ELF-1 (cell line): ENCODE measurements around the gene NPW.
"Not testable (repeated sequence)": the region's sequence is repeated elsewhere in the genome, so short reads cannot be mapped to it uniquely, and the experiment has no call there.

ENCODE experiments used
- DNase-seq: peaks from one replicate; pipeline ENCODE4 v3.0.0-alpha.2; 2016; ENCODE audit warnings: low read depth, low spot score

NPW gene

GRCh38 chr16:2023092-2024031 lies 3.8 kb downstream of the NPW start:
- DNase-seq, result peak; percentile 96

- DNase-seq, result no peak
These were observed 4.4 kb downstream of the NPW start for GRCh38 chr16:2024032-2024420.

- DNase-seq, result no peak
These were observed 5.7 kb downstream of the NPW start for GRCh38 chr16:2025251-2025650.

DNA sequence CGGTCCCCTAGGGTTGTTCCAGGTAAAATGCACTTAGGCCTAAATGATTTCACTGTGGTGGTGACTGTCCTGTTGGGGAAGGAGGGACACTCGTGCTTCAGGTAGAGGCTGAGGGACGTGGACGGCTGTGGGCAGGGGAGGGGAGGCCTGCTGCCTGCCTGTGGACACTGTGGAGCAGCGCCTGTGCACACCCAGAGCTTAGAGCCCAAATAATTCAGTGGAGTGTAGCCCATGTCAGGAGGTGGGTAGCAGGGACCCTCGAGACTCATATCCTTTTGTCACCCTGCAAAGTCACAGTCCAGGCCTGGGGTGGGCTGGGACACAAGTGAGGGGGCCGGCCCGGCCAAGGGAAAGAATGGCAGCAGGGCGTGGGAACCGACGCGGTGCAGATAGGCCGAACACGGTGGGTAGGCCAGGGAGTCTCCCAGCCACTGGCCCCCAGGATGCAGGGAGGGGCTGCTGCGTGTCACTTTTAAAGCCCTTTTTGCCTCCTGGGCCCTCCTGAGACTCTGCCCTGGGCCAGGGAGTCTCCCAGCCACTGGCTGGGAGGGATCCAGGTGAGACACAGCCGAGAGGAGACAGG lies 6.4 kb downstream of the NPW start:
- no peak for DNase-seq

DNA sequence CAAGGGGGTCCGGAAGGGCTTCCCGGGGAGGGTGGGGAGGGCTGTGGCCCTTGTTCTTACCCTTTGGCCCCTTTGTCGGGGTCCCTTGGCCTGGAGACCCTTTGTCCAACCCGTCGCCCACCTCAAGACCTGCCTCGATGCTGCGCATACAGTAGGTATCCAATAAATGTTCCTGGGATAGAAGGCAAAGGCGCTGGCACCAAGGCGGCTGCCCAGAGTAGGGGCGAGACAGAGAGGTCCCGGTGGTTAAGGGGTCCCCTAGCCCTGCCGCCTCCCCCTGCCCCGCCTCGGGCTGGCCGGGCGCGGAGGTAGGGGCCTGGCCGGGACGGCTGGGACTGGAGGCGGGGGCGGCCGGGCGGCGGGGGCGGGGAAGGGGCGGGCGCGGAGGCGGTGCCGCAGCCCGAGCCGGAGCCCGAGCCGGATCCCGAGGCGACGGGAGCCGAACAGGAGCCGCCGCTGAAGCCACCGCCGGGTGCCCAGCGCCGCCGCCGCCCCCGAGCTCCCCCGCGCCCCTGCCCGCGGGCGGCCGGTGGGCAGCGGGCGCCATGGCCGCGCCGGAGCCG lies 7.0 kb downstream of the NPW start, which contains the start of gene NHERF2:
Gene NHERF2, plus strand, starts transcription at position 442 of the 563 bp plus-strand sequence. Its CDS starts 104 bp downstream, at position 546.
- no peak for DNase-seq

DNA sequence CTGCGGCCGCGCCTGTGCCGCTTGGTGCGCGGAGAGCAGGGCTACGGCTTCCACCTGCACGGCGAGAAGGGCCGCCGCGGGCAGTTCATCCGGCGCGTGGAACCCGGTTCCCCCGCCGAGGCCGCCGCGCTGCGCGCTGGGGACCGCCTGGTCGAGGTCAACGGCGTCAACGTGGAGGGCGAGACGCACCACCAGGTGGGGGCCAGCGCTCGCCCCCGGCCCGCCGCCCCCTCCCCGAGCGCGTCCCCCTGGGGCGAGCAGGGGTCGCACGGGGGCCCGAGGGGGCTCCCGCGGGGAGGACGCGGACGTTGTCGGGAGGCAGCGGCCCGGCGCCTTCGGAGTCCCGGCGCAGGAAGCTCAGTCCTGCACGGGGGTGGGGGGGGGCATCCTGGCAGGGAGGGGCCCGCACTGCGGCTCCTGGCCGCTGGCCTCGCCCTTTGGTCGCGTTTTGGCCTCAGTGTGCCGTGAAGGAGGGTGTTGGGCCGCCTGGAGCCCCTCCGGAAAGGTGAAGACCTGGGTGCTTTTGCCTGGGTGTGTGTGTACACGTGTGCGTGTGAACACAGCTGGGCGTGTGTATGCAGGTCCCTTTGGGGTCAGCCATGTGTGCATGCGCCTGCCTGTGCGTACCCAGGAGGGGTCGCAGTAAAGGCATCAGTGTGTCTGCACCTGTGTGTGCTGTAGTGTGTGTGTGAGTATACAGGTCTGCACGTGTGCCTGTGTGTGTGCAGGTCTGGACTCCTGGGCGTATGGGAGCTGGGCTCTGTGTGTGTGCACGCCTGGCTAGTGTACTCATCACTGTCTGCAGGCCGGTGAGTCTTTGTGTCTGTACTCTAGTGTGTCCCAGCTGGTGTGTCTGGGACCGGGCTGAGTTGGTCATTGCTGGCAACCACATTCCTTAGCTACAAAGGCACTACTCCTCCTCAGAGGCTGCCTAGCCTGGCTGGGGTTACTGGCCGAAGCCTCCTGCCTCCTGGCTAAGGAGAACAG lies 7.7 kb downstream of the NPW start:
- DNase-seq, result peak; percentile 62

DNA sequence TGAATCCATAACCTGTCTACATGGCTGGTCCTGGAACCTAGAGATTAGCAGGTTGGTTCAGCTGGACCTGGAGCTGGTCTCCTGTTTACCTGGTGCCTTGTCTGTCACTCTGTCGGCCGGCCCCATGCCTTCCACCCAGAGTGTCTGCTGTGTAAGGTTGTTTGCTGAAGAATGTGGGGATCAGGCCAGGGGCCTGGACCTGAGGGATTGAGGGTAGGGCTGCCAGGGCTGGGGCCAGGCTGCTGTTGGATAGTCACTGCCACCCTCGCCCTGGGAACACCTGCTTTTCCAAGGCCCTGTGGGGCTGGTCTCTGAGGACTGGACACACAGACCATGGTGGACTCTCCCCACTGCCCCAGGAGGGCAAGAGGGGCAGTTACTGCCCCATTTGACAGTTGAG lies 8.6 kb downstream of the NPW start:
- DNase-seq, result no peak

DNA sequence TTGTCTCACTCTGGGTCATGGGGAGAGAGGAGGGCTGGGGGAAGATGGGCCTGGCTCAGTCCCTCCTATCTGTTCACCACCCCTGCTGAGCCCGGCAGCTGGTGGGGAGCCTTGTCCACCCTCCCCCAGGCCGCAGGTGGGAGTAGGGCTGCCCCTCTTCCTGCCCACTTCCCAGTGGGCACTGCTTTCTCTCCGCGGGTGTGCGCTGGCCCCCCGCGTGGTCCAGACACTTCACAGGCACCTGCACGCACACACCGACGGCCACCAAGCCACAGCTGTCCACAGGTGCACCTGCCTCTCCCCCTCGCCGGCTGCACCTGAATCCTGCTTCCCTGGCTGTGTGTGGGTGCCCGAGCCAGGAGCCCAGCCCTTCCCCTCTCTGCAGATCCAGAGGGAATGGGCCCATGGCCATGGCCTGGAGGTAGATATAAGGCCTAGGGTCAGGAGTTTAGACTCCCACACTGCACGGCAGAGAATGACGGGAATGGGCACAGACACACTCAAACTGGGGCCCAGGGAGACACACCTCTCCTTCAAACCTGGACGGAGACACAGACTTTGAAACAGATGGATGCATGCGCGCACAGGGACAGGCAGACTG lies 9.1 kb downstream of the NPW start:
- DNase-seq, result no peak

DNA sequence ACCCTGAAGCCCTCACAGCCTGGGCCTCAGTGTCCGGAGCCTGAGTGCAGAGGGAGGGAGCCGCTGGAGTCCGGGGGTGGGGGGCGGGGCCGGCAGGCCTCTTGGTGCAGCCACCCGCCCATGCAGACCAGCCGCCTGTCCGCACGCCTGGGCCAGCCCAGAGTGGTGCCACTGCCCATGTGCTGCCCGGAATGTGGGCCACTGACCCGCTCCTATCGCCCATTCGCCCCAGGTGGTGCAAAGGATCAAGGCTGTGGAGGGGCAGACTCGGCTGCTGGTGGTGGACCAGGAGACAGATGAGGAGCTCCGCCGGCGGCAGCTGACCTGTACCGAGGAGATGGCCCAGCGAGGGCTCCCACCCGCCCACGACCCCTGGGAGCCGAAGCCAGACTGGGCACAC lies 9.8 kb downstream of the NPW start:
- DNase-seq, result no peak

DNA sequence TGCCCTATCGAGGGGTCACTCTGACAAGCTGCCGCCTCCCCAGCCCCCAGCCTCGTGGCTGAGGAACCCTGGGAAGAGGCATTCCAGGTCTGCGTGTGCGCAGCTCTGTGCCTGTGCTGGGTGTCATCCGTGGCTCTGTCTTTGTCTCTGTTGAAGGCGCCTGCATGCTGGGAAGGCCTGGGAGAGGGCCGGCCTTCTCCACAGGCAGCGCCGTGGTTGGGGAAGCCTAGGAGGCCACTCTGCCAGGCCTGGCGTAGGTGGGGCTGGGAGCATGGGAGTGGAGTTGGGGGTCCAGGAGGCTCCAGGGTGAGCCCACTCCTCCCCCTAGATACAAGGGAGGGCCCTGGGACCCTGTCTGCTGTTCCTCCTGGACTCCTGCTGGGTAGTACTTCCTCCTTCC lies 10.5 kb downstream of the NPW start:
- DNase-seq, result no peak

DNA sequence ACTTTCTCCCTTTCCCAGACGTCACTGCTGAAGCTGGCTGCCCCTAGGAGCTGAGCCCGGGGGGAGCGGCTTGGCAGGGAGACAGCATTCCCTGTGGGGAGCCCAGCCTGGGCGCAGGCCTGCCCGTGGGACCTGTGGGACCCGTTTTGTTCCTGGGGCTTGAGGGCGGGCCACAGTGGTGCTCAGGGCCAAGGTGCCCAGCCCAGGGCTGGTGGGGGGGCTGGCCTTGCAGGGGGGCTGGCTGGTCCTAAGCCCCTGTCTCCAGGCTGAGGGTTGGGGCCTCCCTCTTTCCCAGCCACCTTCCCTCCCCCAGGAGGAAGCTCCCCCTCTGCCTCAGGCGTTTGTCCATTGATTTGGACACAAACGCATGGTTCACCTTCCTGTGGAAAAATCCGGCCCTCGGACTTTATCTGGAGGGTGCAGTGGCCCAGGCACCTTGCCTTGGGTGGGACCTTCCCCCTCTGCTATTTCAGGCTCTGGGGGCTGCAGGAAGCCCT lies 11.5 kb downstream of the NPW start:
- no peak for DNase-seq

DNA sequence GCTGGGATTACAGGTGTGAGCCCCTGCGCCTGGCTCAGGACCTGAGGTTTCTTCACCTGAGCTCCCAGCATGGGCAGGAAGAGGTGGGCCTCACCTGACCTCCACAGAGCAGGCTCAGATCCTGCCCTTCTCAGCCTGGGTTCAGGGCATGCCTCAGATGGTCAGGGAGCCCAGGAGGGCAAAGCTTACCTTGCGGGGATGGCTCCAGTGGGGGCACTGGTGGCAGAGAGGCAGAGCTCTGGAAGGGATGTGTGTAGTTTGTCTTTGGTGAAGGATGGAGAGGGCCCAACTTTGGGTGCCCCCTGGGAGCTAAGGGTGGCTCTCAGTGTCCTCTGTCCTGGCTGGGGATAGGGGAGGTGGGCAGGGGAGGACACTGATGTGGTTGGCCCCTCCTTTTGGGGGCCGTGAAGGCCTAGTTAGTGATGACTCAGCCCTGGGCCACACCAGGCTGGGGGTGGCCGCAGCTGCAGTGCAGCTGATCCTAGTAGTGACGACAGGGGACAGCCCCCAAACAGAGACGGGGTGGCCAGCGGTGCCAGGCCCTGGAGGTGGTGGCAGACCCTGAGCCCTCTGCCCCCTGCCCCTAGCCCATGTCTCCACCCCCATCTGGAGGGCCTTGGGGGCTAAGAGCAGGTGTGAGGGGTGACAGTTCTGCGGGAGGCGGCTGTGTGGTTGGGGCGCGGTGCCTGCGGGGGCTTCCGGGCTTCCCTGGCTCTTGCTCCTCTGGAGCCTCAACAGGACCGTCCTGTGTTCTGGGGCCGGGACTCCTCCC lies 12.9 kb downstream of the NPW start:
- no peak for DNase-seq

DNA sequence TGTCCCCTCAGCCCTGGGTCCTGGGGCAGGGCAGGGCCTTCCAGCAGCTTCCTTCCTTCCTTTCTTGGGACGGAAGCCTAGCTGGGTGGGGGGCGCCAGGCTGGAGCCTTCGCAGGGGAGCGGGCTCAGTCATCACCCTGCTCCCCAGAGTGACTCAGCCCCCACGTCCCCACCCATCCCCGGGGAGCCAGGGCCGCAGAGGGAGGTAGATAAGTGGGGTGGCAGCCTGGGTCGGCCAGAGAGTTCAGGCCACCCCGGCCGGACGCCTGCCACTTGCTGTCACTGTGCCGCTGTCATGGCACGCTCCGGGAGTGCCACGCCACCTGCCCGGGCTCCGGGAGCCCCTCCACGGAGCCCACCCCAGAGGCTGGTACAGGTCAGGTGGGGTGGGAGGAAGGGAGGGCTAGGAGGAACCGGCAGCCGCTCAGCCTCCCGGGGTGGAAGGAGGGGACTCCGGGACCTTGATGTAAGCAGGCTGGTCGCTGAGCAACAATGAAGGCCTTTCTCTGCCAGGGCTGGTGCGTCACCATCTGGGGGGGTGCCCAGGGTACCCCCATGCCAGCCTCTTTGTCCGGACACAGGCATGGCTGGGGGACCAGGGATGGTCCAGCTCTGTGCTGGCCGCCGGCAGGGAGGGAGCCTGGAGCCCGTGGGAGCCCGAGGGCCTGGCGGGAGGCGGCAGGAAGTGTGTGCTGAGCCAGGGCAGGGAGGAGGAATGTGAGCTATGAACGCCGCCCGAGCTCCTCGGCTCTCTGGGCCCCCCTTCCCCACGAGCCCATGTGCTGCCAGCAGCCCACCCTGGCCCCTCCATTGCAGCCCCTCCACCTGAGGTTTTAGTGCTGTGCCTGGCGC lies 13.7 kb downstream of the NPW start:
- DNase-seq, result peak; percentile 69

DNA sequence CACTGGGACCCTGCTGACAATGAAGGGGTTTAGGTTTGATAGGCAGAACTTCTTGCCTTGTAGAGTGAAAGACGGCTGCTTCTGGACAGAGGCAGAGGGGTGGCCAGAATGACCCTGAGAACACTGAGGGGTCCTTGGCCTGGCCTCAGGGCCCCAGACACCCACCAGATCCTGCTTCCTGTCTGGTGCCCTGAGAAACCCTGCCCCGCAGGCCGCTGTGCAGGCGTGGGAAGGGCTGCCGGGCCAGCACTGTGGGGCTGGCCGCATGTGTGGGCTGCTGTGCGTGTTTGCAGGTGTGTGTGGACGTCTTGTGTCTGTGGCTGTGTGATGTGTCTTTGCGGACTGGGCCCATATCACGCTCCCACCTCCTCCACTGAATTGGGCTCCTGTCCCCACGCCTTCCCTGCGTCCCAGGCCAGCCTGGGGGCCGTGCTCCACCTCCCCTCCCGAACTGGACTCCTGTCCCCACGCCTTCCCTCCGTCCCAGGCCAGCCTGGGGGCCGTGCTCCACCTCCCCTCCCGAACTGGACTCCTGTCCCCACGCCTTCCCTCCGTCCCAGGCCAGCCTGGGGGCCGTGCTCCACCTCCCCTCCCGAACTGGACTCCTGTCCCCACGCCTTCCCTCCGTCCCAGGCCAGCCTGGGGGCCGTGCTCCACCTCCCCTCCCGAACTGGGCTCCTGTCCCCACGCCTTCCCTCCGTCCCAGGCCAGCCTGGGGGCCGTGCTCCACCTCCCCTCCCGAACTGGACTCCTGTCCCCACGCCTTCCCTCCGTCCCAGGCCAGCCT lies 14.5 kb downstream of the NPW start:
- DNase-seq, result not testable (repeated sequence)

DNA sequence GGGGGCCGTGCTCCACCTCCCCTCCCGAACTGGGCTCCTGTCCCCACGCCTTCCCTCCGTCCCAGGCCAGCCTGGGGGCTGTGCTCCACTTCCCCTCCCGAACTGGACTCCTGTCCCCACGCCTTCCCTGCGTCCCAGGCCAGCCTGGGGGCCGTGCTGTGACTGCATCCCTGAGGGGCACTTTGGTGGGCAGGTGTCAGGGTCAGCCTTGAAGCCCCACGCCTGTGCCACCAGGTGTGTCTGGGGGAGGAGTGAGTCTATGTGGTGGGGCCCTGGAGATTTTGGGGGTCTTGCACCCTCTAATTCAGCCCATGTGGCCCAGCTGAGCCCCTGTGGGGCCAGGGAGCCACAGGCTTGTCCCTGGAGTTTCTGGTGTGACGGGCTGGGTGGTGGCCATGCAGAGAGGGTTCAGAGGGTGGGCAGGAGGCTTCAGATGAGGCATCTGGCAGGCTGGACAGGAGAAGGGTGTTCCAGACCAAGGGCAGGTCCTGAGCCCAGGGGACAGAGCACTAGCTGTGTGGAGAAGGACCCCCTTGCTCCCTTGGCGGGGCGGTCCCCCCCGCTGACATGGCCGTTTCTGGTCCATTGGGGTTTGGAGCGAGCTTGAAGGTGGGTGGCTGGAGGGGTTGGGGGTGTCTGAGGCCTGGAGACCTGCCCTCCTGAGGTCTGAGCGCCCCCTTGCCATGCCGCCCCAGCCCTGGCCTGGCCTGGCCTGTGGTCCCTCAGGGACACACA lies 15.3 kb downstream of the NPW start:
- no peak for DNase-seq

DNA sequence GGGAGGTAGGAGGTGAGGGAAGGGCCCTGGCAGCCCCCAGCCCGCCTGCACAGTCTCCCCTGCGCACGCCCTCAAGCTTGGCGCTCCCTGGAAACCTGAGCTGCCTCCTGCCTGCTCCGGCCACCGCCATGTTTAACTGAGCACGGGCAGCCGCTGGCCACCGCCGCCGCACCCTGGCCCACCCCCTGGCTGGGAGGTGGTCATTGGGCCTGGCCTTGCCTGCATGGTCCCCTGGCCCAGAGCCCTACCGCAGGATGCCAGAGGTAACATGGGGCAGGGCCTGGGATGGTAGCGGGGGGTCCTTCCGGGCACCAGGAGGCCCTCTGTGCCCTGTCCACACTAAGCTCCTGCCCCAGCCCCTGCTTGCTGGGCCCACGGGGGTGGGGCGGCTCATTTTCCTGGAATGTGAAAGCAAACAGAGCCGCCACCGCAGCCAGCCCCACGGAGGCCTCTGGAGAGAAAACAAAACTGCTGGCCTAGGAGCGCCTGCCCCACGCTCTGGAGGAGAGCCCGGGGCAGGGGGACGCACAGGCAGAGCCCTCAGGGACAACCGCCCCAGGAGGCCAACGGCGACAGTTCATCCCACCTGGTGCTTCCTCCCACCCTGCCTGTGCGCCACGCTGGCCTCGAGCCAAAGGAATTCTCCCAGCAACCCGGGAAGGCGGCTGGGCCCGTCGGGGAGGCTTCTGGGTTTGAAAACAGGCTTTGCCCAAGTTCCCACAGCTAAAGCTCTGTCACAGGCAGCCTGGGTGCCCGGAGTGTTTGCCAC lies 16.0 kb downstream of the NPW start:
- peak; percentile 58 for DNase-seq
